HG03457 (cell line): ENCODE measurements around the gene CACNG3.
"Not testable (repeated sequence)": the region's sequence is repeated elsewhere in the genome, so short reads cannot be mapped to it uniquely, and the experiment has no call there.

Experiments
- ATAC-seq: cut with Tn5 transposase; IDR thresholded peaks from one replicate; pipeline ENCODE4 v1.9.1; 2021; ENCODE audit warnings: moderate number of reproducible peaks; ENCODE audit not compliant: unreplicated experiment

CACNG3 gene

DNA sequence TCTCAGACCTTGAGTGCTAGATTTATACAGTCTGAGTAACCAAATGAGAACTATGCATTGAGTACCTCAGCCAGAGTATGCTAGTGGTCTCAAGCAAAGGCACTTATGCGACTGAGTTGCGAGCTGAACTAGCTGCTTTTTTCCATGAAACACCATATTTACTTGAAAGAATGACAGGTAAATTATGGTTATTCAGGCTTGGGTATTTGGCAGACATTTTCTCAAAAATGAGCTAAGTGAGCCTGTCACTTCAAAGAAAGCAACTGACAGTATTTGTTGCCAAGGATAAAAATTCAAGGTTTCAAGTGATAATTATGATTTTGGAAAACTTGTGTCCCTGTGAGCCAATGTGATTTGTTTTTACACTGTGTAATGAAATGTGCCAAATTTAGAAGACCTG is 19.3 kb downstream of the CACNG3 start:
- no peak for ATAC-seq

DNA sequence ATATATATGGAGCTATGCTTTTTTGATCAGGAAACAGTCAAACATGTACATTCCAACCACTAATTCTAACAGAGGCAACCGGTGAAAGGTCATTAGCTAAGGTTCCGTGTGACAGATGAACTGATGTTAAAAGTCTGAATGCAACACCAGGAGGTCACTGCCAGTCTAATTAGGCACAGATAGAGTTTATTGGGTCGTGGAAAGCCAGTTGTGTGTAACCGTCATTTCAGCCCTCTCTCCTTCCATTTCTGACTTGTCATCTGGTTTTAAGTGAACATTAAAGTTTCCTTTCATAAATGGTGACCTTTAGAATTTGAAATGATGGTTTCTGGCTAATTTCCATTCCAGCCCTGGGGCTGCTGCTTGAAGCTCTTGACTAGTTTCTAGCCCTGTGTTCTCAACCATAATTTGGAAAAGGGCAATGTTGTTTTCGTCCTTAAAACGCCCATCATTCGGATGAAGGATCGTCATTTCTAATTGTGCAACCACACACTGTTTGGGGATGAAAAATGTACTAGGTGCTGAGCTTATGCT is 23.9 kb downstream of the CACNG3 start:
- ATAC-seq: no peak

DNA sequence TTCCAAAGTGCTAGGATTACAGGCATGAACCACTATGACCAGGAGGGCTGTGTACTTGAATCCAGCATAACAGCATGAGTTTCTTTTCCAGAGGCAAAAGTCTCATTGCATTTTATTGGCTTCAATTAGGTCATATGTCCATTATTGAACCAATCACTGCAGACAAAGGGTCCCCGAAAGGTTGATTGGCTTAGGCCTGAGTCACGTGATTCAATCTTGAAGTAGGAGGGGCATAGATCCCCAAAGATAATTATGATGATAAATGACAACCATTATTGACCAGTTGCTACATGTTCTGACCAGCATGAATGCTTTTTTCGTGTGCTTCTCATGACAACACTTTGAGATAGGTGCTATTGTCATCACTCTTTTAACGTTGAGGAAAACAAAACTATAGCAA is 25.3 kb downstream of the CACNG3 start:
- no peak for ATAC-seq

DNA sequence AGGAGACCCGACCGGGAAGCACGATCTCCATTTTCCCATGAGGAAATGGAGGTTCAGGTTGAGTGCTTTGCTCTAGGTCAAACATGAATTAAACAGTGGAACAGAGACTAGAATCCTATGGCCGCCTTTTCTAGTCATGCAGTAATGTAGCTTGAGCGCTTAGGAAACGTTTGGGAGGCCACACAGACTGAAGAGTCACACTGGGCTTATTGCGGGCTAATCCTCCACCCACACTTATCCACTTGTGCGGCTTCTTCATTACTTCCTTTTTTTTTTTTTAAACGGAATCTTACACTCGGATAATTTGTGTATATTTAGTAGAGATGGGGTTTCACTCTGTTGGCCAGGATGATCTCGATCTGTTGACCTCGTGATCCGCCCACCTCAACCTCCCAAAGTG is 26.0 kb downstream of the CACNG3 start:
- ATAC-seq: no peak

DNA sequence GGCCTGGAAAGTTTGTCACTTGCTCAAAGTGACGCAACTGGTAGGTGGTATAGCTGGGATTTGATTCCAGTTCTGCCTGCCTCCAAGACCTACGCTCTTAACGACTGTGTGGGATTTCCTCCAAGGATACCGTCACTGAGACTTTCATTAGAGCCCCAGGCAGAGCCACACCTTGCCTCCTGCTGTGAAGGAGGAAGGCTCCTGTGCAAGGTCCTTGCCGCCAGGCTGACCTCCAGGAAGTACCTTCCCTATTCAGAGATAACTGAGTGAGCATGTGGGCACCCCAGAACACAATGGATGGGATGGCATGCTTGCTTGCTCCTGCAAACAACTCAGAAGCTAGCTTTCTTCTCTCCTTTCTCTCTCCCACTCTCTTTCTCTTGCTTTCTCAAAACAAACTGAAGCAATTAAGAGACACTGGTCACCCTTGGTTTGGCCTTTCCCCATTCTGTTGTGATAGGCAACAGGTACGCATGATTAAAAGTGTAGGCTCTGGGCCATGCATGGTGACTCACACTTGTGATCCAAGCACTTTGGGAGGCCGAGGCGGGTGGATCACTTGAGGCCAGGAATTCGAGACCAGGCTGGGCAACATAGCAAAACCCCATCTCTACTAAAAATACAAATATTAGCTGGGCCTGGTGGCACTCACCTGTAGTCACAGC is 30.7 kb downstream of the CACNG3 start:
- ATAC-seq: no peak

DNA sequence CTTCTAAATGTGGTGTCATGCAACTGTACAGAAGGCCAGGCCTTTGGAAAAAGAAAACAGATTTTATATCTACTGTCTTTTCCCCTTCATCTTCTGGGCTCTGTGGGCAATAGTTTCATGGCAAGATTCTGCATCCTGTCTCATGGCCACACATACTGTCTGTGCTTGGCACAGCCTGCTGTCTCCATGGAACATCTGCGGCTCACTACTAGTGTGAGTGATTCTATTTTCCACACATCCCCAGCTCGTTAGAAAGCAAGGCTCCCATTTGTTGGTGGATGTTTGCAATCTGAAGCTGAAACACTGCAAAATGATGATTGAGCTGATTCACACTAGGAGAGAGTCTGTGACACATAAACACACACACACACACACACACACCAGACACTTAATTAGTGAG is 32.4 kb downstream of the CACNG3 start:
- no peak for ATAC-seq

DNA sequence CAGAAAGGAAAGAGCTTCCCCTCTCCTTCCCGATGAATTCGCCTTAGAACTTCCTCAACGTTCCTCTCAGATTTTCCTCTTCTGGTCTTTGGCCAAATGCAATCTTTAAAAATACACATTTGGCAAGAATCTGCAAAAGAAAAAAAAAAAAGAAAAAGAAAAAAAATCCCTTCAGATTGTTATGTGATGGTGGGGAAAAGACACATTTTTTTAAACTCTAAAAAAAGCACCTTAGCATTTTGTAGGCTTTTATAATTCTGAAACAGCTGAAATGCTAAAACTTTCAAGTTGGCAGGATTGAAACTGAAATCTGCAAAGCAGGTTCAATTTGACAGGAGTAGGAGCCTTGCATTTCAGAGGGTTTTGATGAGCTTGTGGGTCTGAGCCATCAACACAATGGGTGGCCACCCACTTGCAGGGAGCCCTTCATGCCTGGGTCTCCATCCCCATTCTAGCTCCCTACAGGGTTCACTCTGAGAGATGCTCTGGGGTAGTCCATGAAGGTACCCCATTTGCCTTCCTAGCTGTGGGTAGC is 33.1 kb downstream of the CACNG3 start:
- no peak for ATAC-seq

DNA sequence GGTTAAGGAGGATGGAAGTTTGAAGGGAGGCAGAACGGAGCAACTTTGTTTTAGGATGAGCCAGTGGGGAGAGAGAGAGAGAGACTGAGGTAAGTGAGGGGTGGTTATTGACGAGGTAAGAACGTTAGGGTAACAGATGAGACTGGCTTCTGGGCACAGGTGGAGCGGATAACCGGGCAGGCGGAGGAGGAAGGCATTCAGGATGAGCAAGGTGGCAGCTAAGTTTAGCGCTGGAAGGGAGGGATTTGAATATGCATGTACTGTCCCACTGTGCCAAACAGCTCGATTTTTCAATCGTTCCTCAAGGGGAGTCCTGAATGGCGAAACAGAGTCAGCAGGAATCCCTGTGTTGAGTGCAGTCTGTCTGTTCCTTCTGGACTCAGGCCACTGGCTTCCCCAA is 35.8 kb downstream of the CACNG3 start:
- ATAC-seq: no peak

DNA sequence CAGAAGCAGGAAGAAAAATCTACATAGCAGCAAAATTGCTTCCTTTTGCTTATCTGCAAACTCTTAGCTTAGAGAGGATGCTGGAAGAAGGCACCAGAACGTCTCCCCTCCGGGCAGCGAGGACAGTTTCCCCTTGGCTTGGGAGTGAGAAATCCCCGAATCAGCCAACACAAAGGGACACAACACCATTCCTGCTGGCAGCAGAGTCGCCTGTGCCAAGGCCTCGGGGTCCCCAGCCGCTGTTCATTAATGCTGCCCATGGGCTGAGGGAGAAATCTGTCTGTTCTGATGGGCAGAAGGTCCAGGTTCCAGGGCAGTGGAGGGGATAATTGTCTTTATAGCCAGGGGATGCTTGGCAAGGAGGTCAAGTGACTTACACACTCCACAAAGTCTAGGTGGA is 38.0 kb downstream of the CACNG3 start:
- no peak for ATAC-seq

DNA sequence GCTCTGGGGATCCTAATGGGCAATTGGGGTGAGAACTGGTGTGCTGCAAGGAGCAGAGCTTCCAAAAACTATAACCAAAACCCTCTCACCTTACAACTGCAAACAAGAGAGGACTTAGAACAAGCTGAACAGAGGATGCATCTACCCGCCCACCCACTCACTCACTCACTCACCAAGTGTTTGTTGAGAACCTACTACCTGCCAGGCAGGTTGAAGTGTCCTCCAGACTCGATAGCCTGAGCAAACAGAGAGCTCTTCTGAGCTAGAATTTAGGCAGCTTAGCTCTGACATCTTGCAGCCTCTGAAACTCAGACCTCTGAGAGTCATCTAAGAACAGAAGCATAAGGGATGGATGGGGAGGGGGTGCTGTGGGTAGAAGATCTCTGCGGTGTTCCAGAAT is 41.2 kb downstream of the CACNG3 start:
- no peak for ATAC-seq

DNA sequence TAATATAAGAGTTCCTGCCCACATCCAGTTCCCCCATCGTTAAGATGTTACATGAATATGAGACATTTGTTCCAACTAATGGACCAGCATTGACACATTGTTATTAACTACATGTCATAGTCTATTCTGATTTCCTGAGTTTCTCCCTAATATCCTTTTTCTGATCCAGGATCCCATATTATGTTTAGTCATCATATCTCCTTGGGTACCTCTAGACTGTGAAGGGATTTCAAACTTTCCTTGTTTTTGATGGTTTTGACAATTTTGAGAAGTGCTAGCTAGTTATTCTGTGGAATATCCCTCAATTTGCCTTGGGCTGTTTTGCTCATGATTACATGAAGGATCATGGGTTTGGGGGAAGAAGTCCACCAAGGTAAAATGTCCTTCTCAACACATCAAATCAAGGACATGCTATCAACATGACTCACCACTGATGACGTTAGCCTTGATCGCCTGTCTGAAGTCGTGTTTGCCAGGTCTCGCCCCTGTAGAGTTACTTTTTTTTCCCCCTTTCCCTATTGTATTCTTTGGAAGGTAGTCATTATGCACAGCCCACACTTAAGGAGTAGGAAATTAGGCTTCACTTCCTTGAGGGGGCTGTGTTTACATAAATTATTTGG is 42.5 kb downstream of the CACNG3 start:
- ATAC-seq: no peak

DNA sequence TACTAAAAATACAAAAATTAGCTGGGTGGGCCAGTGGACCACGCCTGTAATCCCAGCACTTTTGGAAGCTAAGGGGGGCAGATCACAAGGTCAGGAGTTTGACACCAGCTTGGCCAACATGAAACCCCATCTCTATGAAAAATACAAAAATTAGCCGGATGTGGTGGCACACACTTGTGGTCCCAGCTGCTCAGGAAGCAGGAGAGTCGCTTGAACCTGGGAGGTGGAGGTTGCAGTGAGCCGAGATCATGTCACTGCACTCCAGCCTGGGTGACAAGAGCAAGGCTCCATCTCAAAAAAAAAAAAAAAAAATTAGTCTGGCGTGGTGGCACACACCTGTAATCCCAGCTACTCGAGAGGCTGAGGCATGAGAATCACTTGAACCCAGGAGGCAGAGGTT is 44.6 kb downstream of the CACNG3 start:
- not testable (repeated sequence) for ATAC-seq

DNA sequence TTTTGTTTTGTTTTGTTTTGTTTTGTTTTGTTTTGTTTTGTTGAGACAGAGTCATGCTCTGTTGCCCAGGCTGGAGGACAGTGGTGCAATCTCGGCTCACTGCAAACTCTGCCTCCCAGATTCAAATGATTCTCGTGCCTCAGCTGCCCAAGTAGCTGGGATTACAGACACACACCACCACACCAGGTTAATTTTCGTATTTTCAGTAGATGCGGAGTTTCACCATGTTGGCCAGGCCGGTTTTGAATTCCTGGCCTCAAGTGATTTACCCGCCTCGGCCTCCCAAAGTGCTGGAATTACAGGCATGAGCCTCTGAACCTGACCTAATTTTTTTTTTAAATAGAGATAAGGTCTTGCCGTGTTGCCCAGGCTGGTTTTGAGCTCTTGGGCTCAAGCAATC is 46.5 kb downstream of the CACNG3 start:
- ATAC-seq: no peak

DNA sequence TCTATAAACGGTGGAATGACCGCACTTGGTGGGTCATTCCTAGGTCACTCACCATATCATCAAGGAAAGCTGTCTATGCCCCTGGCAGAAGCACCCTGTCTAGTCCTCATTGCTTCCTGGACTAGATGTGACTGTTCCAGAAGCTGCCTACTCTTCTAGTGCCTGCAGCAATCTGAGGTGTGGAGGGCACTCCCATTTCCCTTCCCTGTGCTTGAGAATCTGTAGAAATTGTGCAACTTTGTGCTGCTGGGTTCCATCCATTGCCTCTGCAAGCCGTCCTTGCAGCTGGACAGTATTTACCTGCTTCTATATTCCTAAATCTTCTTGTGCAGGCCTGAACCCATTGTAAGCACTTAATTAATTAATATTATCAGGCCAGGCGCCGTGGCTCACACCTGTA is 52.1 kb downstream of the CACNG3 start:
- no peak for ATAC-seq

DNA sequence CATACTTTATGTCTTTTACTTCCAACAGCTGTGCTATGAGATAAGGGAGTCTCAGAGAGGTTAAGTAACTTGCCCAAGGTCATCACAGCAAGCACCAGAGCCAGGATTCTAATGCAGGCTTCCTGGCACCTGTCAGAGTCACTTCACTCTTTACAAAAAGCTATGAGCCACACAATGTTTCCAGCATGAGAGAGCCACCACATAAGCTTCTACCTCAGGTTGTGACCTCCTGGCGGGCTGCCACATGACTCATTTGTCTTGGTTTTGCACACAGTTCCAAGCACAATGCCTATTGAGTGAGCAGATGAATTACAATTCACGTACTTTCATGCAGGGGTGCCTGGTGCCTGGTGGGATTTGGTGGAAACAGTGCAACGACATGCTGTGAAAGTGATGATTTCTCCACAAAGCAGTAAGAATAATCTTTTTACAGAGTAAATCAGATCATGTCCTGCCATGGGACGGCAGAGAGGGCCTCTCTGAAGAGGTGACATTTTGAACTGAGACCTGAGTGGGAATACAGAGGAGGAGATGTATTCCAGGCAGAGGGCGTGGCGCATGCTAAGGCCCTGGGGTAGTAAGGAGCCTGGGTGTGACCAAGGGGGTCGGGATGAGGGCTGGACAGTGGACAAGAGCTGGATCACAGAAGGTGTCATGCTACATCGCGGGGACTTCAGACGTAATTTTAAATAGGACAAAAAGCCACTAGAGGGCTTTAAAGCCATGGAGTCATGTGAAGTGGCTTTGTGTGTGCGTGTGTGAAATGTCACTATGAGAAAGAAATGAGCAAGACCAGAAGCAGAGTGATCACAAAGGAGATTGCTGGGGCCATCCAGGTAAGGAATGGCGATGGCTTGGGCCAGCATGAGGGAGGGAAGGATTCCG is 53.4 kb downstream of the CACNG3 start:
- ATAC-seq: no peak

DNA sequence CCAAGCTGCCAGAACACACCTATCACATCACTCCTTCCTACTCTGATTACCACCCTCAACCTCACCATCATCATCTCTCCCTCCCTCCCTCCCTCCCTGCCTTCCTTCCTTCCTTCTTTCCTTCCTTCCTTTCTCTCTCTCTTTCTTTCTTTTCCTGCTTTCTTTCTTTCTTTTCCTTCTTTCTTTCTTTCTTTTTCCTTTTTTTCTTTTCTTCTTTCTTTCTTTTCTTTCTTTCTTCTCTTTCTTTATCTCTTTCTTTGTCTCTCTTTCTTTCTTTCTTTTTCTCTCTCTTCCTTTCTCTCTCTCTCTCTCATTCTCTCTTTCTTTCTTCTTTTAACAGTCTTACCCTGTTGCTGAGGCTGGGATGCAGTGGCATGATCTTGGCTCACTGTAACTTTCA is 59.2 kb downstream of the CACNG3 start:
- ATAC-seq: no peak

DNA sequence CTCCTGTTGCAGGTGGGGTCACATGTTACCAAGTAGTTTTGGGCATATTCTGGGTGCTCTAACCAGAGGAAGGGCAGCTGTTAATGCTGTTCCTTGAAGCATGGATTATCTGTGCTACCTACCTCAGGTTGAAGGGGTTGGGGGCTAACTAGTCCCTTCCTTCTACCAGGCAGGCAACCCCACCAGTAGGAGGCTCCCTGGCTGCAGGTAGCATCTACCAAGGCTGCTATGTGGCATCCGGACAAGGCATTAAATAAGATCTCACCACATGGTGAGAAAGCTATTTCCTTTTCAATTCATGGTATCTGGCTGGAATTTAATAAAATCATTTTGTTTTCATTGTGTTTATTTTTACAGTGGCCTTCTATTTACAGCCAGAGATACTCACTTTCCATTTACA is 62.5 kb downstream of the CACNG3 start:
- ATAC-seq: no peak

DNA sequence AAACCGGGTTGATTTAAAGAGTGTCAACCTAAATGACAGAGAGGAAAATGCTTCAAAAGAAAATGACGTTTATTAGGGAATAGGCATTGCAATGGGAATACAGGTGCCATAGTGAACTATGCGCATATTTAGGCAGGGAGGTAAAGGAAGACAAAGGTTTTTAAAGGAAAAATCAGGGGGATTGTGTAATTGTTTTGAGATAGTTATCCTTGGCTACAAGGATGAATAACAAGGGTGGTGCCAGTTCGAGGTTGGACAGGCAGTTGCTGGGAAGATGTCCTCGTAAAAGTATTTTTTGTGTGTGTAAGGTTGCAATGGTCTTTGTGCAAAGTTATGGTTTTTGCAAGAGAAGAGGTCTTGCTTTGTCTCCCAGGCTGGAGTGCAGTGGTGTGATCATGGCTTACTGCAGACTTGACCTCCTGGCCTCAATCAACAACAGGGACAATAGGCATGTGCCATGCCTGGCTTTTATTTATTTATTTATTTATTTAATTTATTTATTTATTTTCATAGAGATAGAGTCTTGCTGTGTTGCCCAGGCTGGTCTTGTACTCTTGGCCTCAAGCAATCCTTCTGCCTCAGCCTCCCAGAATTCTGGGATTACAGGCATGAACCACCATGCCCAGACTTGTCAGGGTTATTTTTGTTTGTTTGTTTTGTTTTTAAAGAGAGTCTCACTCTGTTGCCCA is 63.1 kb downstream of the CACNG3 start:
- ATAC-seq: no peak

DNA sequence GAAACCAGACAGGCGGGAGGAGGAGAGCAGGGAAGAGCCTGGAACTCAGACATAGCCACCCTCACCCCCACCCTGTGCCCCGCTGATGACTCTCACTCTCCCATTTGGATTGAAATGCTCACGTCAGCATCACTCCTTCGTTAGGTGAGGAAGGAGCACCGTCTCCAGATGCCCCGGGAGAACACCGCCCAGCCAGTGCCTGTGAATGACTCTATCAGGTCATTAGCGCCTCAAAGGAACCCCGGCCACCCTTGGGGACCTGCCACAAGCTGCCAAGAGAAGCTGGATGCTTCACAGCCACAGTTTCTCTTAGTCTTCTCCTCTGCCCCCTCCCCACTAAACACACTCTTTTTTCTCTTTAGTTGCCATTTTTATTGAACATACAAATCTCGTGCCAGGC is 66.0 kb downstream of the CACNG3 start:
- no peak for ATAC-seq

DNA sequence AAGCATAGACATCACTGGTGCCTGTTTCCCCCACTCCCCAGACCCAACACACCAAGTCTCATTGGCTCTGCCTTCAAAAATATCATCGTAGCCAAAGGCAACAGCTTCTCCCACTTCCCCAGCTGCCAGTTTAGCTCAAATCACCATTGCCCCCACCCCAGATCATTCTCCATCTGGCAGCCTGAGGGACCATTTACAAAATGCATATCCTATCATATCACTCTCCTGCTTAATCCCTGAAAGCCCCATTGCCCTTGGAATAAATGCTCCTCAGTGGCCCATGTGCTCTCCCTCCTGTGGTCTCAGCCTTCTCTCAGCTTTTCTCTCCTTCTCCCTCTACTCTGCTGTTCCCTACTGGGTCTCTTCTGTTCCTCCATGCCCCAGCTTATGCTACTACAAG is 68.3 kb downstream of the CACNG3 start:
- ATAC-seq: no peak

DNA sequence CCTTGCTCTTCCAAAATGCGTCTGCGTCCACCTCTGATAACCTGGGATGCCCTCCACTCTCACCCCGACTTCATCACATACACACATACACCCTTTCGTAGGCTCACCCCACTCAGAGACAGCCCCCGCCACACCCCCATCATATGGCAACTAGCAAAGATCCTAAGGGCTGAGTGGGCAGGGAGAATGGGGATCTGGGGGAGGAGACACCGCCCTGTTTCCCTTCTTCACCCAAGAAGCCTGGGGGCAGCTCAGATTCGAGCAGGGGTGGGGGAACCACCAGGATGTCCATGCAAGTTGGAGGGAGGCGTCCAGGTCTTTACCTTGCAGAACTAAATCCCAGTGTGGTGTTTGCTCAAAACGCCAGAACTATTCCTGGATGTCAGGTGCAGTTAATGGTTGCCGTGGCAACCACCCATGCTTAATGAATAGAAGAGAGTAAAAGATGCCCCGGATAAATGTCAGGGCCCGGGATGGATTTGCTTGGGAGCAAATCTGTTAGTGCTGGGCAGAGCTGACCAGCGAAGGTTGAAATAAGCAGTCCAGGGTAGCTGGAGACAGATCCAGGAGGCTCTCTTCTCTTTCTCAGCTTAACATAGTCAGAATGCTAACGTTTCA is 72.8 kb downstream of the CACNG3 start:
- ATAC-seq: no peak
